Measurements from ENCODE around the gene NAA40.

NAA40 gene

GRCh38 chr11:63938479-63939396 lies at the start of gene NAA40:
TSS of gene NAA40 (plus strand) at chr11:63939002. CDS start at chr11:63939097, 95 bp downstream.
- peak; percentile 97 for DNase-seq (ENCODE audit: low spot score)

DNA sequence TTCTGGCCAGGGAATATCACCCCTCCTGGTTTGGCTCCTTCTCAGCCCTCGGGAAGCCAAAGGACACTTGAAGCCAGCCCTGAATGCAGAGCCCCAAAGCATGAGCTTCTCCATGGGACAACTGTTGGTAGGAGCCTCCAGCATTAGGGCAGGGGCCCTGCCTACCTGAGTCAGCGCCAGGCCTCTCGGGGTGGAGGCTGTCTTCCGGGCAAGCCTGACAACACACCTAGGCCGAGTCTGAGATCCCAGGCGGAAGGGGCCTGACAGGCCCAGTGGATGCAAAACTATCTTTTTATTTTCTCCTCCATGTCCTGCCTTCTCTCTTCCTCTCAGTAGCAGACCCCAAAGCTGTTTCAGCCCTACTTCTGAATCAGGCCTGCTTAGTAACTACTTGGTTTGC lies 49.5 kb upstream of the NAA40 start:
- no peak for DNase-seq (ENCODE audit: low spot score)

DNA sequence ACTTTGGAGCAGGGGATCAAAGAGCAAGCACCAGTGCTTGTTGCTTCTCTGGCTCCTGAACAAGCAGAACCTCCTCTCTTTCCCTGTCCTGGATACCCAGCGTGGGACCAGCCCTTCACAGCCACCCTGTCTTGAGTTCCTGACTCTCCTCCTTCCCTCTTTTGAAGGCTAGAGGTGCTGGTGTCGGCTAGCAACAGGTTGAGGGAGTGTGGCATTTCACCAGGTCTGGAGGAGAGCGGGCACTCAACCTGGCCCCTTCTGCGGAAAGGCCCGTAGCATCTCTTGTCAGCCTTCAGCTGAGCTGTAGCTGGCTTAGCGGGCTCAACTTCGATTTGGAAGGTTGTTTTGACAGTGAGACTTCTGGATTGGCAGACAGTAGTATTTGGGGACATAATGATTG lies 48.4 kb upstream of the NAA40 start:
- DNase-seq (ENCODE audit: low spot score), result no peak

GRCh38 chr11:63892228-63892627 lies 46.6 kb upstream of the NAA40 start:
- DNase-seq (ENCODE audit: low spot score), result no peak

DNA sequence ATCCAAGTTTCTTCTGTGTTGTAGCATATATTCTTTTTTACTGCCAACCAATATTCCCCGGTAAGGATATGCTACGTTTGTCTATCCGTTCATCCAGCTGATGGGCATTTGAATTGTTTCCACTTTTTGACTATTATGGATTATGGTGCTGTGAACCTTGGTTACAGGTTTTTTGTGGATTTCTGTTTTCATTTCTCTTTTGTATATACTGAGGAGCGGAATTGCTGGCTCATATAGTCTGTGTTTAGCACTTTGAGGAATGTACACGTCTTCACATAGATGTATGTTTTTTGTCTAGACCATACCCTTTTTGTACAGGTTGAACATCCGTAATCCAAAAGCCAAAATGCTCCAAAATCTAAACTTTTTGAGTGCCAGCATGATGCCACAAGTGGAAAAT lies 45.4 kb upstream of the NAA40 start:
- no peak for DNase-seq (ENCODE audit: low spot score)

GRCh38 chr11:63896071-63896470 lies 42.7 kb upstream of the NAA40 start:
- DNase-seq (ENCODE audit: low spot score), result no peak

- DNase-seq (ENCODE audit: low spot score), result no peak
Observed at GRCh38 chr11:63897459-63898146, 41.2 kb upstream of the NAA40 start.

DNA sequence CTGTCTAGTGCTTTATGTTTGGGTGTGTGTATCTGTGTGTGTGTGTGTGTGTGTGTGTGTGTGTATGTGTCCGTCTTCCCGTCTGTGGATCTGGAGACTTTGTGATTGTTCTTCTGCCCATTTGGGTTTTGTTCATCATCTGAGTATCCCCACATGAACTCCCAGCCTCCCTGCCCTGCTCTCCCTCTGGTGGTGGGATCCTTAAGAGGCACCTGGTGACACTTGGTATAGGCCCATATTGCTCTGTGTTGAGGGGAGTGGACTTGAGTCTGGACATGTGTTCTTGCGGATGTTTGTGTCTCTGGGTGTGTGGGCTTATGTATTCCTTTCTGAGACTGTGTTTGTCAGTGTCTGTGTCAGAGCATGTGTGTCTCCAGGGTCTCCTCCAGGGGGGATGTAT lies 37.1 kb upstream of the NAA40 start:
- no peak for DNase-seq (ENCODE audit: low spot score)

GRCh38 chr11:63903884-63904283 lies 34.9 kb upstream of the NAA40 start:
- DNase-seq (ENCODE audit: low spot score), result no peak

DNA sequence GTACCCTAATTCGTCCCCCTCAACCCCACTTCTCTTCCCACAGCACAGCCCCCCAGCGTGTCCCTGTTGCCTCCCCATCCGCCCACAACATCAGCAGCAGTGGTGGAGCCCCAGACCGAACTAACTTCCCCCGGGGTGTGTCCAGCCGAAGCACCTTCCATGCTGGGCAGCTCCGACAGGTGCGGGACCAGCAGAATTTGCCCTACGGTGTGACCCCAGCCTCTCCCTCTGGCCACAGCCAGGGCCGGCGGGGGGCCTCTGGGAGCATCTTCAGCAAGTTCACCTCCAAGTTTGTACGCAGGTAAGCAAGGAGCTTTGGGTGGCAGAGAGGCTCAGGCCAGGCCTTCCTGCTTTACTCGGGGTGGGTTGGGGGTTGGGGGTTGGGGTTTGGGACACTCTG lies 34.1 kb upstream of the NAA40 start:
- DNase-seq (ENCODE audit: low spot score), result no peak

GRCh38 chr11:63905179-63905578 lies 33.6 kb upstream of the NAA40 start:
- no peak for DNase-seq (ENCODE audit: low spot score)

DNA sequence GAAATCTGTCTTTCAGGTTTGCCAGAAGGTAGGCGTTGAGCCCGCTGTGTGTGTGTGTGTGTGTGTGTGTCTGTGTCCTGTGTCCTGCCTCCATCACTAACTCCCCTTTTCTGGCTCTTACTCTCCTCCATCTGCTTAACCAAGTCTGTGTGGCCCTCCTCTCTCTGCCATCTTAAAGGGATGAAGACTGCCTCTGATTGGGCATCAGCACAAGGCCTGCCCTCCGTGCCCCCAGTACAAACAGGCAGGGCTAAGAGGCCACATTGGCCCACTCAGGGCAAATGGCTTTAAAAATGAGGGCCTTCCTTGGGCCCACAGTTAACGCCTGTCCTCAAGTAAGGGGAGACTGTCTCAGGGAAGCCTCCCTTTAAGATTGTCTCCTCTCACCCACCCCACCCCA lies 32.7 kb upstream of the NAA40 start:
- no peak for DNase-seq (ENCODE audit: low spot score)

DNA sequence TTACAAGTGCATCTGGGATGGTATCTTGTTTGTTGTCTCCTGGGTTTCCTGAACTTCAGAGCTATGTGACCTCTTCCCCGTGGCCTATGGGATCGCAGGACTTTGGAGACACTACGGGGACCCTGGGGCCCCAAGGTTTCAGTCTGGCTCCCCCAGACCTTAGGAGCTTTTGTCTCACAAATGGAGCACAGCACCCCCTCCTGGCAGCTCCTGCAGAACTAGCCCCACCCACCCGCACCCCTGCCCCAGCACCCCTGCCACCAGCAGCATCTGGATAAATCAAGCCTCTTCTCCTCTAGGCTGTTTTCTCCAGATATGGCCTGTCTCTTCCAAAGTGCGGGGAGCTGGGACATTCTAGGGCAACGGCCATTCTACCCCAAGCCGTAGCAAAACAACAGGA lies 32.2 kb upstream of the NAA40 start:
- peak; percentile 11 for DNase-seq (ENCODE audit: low spot score)

GRCh38 chr11:63907063-63907462 lies 31.7 kb upstream of the NAA40 start:
- no peak for DNase-seq (ENCODE audit: low spot score)

DNA sequence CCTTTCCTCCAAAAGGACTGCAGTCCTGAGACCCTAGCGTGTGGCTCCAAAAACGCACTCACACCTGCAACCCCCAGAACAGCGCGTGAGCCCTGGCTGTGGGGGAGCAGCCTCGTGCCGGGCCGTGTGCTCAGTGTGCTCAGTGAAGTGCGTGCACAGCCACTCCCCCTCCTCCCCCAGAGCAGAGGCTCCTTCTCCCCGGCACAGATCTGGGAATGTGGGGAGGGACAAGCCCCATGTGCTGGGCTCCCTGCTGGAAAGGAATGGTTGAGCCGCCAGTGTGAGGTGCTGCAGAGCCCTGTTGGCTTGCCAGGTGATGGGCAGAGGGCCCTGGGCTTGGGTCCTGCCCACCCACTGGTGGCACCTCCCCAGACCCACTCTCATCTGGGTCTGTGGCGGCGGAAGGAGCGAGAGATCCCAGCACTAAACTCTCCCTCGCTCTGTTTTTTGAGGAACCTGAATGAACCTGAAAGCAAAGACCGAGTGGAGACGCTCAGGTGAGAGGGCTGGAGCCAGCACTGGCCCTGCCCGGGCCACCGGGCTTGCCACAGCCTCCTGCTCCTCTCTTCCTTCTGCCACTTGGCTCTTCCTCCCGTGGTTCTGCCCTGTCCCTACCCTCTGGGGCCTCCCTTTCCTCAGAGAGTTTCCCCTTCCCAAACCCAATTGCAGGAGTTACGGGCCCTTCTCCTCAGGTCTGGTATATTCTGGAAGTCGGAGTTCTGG lies 30.8 kb upstream of the NAA40 start:
- no peak for DNase-seq (ENCODE audit: low spot score)

DNA sequence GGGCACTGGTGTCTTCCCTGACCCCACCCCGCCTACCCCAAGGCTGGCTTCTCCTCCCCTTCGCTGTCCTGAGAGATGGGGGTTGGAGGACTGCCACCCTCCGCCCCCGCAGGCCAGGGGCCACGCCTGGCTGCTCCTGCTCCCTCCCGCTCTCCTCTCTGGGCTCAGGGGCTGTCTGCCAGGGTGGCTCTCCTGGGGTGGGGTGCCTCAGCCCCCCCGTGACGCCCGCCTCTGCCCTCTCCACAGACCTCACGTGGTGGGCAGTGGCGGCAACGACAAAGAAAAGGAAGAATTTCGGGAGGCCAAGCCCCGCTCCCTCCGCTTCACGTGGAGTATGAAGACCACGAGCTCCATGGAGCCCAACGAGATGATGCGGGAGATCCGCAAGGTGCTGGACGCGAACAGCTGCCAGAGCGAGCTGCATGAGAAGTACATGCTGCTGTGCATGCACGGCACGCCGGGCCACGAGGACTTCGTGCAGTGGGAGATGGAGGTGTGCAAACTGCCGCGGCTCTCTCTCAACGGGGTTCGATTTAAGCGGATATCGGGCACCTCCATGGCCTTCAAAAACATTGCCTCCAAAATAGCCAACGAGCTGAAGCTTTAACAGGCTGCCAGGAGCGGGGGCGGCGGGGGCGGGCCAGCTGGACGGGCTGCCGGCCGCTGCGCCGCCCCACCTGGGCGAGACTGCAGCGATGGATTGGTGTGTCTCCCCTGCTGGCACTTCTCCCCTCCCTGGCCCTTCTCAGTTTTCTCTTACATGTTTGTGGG lies 30.0 kb upstream of the NAA40 start:
- DNase-seq (ENCODE audit: low spot score), result no peak

DNA sequence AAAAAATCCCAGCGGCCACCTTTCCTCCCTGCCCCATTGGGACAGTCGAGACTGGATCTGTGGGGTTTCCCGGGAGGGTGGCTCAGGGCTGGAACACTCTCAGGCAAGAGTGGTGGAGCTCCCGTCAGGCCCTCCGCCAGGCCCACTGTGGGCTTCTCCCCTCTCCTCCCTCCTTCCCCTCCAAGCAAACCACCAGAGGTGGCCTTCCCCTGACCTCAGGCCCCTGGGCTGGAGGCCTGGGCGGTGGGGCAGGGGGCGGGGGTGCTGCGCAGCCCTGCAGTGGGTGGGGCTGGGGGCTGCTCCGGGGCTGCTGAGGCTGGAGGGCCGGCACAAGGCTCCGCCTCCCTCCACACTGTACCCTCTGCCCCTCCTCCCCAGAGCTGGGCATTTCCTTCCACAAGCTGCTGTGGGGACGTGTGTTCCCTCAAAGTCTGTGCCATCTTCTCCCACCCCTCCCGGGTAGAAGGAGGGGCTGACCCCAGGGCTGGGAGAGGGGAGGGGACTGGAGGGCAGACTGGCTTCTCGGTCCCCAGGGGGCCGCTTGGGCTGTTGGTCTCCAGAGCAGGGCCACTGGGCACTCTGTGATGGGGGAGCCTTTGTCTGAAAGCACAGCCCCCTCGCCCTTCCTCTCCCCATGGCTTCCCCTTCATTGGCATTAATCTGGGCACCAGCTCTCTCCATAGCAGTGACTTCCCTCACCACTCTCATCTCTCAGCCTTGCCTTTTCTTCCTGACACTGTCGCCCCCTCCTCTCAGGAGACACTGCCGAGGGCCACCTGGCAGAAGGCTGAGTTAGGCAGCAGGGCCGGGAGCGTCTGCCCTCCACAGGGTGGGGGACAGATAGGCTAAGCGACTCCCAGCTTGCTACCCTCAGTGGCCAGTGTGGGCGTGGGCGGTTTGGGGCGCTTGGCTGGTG lies 29.0 kb upstream of the NAA40 start:
- DNase-seq (ENCODE audit: low spot score), result no peak

- no peak for DNase-seq (ENCODE audit: low spot score)
Observed at GRCh38 chr11:63910675-63911074, 28.1 kb upstream of the NAA40 start.

GRCh38 chr11:63911440-63911839 lies 27.4 kb upstream of the NAA40 start:
- DNase-seq (ENCODE audit: low spot score), result no peak

DNA sequence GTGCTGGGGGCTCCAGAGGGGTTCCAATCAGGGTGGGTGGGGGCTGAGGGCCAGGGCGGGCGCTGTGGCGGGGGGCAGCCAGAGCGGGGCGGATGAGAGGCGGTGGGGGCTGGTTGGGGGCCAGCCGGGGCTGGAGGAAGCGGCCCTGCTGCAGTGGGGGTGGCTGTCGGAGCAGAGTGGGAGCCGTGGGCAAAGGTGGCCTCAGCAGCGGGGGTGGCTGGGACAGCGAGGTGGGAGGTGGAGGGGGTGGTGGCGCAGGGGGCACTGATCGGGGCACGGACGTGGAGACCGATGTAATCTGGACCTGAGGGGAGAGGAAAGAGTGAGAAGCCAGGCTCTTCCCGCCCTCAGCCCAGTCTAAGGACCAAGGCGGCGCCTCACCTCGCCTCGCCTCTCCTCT lies 26.9 kb upstream of the NAA40 start:
- DNase-seq (ENCODE audit: low spot score), result no peak

DNA sequence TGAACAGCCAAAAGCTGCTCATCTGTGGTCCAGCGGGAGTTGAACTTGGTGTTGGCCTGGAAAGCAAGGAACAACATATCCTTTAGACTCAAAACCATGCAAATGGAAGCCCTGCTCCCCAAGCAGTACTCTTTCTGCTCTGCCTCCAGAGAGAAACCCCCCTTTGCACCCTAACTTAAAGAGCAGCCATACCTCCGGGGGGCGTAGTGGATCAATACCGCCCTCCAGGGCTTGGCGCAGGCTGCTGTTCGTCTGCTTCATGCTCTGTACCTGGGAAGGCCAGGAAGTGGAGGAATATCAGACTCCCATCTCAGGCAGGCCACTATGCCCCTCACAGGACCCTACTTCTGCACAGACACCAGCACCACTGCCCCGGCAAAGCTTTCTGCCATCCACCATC lies 26.1 kb upstream of the NAA40 start:
- no peak for DNase-seq (ENCODE audit: low spot score)

Measured in activated CD4-positive, alpha-beta T cell treated with anti-CD3 and anti-CD28 coated beads, Interleukin-2, Interleukin-4, amounts not matched to agents 100 ng/mL and 50 ng/mL, durations not matched to agents 16 hours and 8 hours (primary cell).